Measurements from ENCODE around the gene GPR161. TPM values are rescaled to one million over a fixed set of nuclear protein-coding genes. Genes with fewer than 3 reads are reported as not detected.
A peak's percentile ranks its signal among the peaks of the same experiment; 100 is the strongest.

GPR161 gene
- total RNA-seq, 1 donor from 2014 or later, result 36.8 TPM

DNA sequence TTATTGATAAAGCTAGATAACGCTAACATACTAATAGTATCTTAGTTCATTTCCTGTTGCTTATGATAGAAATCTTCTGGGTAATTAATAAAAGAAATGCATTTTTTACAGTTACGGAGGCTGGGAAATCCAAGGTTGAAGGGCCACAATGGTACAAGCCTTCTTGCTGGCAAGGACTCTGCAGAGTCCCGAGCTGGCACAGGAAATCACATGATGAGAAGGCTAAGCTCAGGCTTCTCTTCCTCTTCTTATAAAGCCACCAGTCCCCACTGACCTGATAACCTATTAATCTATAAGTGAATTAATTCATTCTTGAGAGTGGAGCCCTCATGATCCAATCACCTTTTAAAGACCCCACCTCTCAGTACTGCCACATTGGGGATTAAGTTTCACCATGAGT lies 82.6 kb downstream of the GPR161 start:
- no peak overlapping the region for H3K4me3 Mint-ChIP-seq (ENCODE audit: unreplicated experiment)
- peaks cover 3% of the 10 kb centered on the region for H3K9me3 Mint-ChIP-seq (ENCODE audit: unreplicated experiment)
- TF ChIP-seq, protein P1, sequence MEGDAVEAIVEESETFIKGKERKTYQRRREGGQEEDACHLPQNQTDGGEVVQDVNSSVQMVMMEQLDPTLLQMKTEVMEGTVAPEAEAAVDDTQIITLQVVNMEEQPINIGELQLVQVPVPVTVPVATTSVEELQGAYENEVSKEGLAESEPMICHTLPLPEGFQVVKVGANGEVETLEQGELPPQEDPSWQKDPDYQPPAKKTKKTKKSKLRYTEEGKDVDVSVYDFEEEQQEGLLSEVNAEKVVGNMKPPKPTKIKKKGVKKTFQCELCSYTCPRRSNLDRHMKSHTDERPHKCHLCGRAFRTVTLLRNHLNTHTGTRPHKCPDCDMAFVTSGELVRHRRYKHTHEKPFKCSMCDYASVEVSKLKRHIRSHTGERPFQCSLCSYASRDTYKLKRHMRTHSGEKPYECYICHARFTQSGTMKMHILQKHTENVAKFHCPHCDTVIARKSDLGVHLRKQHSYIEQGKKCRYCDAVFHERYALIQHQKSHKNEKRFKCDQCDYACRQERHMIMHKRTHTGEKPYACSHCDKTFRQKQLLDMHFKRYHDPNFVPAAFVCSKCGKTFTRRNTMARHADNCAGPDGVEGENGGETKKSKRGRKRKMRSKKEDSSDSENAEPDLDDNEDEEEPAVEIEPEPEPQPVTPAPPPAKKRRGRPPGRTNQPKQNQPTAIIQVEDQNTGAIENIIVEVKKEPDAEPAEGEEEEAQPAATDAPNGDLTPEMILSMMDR (IDR thresholded peaks at IDR 0.05), result no peak
- no peak for DNase-seq (ENCODE audit: extremely low spot score, unreplicated experiment)
- no peak overlapping the region for H3K27ac Mint-ChIP-seq (ENCODE audit: unreplicated experiment)
- no peaks in the 10 kb centered on the region for H3K4me1 Mint-ChIP-seq (ENCODE audit: unreplicated experiment)
- no peaks in the 10 kb centered on the region for H3K27me3 Mint-ChIP-seq (ENCODE audit: unreplicated experiment)
- H3K36me3 Mint-ChIP-seq (ENCODE audit: unreplicated experiment), result peaks cover 22% of the 10 kb centered on the region

DNA sequence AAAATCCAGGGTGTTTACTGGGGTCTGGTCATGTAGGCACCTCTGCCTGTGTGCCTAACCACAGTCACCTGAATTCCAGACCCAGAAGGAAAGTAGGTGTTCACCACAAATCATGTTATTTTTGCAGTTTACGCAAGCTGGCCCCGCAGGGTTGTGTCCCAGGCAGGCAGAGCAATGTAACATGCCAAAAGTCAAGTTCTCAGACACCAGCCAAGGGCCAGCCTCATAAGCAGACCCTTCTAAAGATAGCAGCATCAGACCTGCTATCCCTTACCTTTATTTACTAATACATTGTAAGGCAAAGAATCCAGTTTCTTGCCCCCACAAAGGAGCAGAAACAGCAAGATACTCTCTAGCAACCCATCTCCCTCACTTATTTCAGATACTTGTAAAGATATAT lies 83.0 kb downstream of the GPR161 start:
- Mint-ChIP-seq H3K36me3 (ENCODE audit: unreplicated experiment) (peaks cover 17% of the 10 kb centered on the region), H3K9me3 (ENCODE audit: unreplicated experiment) (peaks cover 3% of the 10 kb centered on the region), H3K4me1 (ENCODE audit: unreplicated experiment) (no peaks in the 10 kb centered on the region), H3K27ac (ENCODE audit: unreplicated experiment) (no peak overlapping the region), H3K27me3 (ENCODE audit: unreplicated experiment) (no peaks in the 10 kb centered on the region), H3K4me3 (ENCODE audit: unreplicated experiment) (no peak overlapping the region)
- DNase-seq (ENCODE audit: extremely low spot score, unreplicated experiment), result no peak
- TF ChIP-seq, protein P1 (IDR thresholded peaks at IDR 0.05), result no peak

DNA sequence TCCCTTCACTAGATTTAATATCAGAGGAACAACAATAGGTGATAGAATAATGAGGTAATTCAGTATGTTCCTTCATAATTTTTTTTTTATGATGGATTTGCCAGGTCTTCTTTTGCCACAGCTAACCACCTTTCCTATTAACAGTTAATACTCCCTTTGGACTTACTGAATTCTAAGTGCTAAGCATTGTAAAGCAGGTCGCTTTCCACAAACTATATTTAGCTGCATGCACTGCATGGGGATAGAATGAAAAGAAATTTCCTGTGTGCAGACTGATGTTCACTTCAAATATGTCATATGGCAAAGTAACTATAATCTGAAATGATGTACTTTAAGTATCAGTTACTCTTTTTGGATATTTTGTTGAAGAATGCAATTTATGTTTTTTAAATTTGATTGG lies 85.8 kb downstream of the GPR161 start:
- peaks cover 16% of the 10 kb centered on the region for H3K36me3 Mint-ChIP-seq (ENCODE audit: unreplicated experiment)
- peaks cover 3% of the 10 kb centered on the region for H3K9me3 Mint-ChIP-seq (ENCODE audit: unreplicated experiment)
- H3K27me3 Mint-ChIP-seq (ENCODE audit: unreplicated experiment), result no peaks in the 10 kb centered on the region
- H3K27ac Mint-ChIP-seq (ENCODE audit: unreplicated experiment), result peak overlapping the region; percentile 7
- H3K4me1 Mint-ChIP-seq (ENCODE audit: unreplicated experiment), result no peaks in the 10 kb centered on the region
- H3K4me3 Mint-ChIP-seq (ENCODE audit: unreplicated experiment), result no peak overlapping the region
- no peak for DNase-seq (ENCODE audit: extremely low spot score, unreplicated experiment)
- TF ChIP-seq, protein P1 (IDR thresholded peaks at IDR 0.05), result no peak

DNA sequence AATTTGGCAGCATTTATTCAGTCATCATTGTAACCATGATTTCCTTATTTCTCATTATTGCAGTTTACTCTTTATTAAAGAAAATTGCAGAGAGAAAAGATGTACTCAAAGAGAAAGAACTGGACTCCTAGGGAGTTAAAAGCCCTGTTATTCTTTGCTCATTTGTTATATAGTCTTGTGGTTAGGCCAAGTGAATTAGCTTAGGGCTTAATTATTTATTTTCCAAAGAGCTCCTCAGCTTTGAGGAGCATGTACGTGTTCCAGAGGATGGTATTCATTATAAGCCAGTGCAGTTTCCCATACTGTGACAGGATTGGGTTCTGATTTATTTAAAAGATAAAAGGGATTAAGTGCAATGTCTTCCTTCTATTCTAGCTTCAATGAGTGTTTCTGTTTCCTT lies 86.4 kb downstream of the GPR161 start:
- Mint-ChIP-seq H3K36me3 (ENCODE audit: unreplicated experiment) (peaks cover 21% of the 10 kb centered on the region), H3K4me1 (ENCODE audit: unreplicated experiment) (no peaks in the 10 kb centered on the region), H3K27ac (ENCODE audit: unreplicated experiment) (peak overlapping the region; percentile 7), H3K9me3 (ENCODE audit: unreplicated experiment) (no peaks in the 10 kb centered on the region), H3K4me3 (ENCODE audit: unreplicated experiment) (no peak overlapping the region), H3K27me3 (ENCODE audit: unreplicated experiment) (no peaks in the 10 kb centered on the region)
- TF ChIP-seq, protein P1 (IDR thresholded peaks at IDR 0.05), result no peak
- no peak for DNase-seq (ENCODE audit: extremely low spot score, unreplicated experiment)

DNA sequence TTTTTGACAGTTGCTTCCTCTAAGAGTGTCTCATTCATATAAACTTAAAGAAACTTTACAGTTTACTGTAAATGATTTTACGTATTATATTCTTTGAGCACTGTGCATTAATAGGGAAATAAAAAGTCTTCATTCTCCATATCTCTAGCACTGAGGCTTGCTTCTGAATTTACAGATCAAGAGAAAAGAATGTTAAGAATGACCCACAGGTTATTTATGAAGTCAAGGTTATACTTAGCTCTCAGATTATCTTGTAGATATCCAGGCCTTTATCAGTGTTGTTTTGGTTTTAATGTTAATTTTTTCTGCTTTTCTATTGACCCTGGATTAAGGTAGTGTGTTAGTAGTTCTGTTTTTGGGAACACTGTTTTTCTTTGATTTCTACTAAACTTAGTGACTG lies 91.4 kb downstream of the GPR161 start:
- no peak overlapping the region for H3K27ac Mint-ChIP-seq (ENCODE audit: unreplicated experiment)
- peaks cover 46% of the 10 kb centered on the region for H3K36me3 Mint-ChIP-seq (ENCODE audit: unreplicated experiment)
- no peaks in the 10 kb centered on the region for H3K4me1 Mint-ChIP-seq (ENCODE audit: unreplicated experiment)
- no peak for DNase-seq (ENCODE audit: extremely low spot score, unreplicated experiment)
- TF ChIP-seq, protein P1 (IDR thresholded peaks at IDR 0.05), result no peak
- H3K9me3 Mint-ChIP-seq (ENCODE audit: unreplicated experiment), result peaks cover 4% of the 10 kb centered on the region
- H3K4me3 Mint-ChIP-seq (ENCODE audit: unreplicated experiment), result no peak overlapping the region
- no peaks in the 10 kb centered on the region for H3K27me3 Mint-ChIP-seq (ENCODE audit: unreplicated experiment)
